CD8-positive, alpha-beta memory T cell (primary cell): ENCODE data around the gene FKBP5. TPM values are rescaled to one million over a fixed set of nuclear protein-coding genes. Genes with fewer than 3 reads are reported as not detected.

Experiments used
- CTCF ChIA-PET: fragments of 350-600 bp; sonication (Branson Sonifier 250); formaldehyde crosslinking; loops from one replicate; lab custom pipeline; 2021; ENCODE audit warnings: antibody characterized with exemption; lab: Charles Lee
- POLR2A ChIA-PET: fragments of 350-600 bp; sonication (Branson Sonifier 250); formaldehyde crosslinking; loops from one replicate; lab custom pipeline; 2021; ENCODE audit warnings: antibody characterized with exemption; lab: Charles Lee
- DNase-seq, 5 donors: peaks; one replicate each; pipeline versions ENCODE4 v3.0.0 to v3.0.0-alpha.2; 2020 to 2022; ENCODE audit warnings: mixed read lengths in 1 of 5
- H3K27ac ChIP-seq: one replicate; pipeline ENCODE4 v1.7.0; 2013; ENCODE audit warnings: low read depth, mild to moderate bottlenecking, low read length, moderate library complexity
- H3K27me3 ChIP-seq: 2 replicates; pipeline ENCODE4 v1.7.0; 2013; ENCODE audit warnings: low read length, mild to moderate bottlenecking; ENCODE audit not compliant: insufficient read depth, poor library complexity, severe bottlenecking
- H3K36me3 ChIP-seq: 2 replicates; pipeline ENCODE4 v1.7.0; 2013; ENCODE audit warnings: mild to moderate bottlenecking, low read length, moderate library complexity; ENCODE audit not compliant: insufficient read depth
- H3K4me1 ChIP-seq: 2 replicates; pipeline ENCODE4 v1.7.0; 2013; ENCODE audit warnings: mild to moderate bottlenecking, low read length, moderate library complexity; ENCODE audit not compliant: insufficient read depth
- H3K4me3 ChIP-seq: 2 replicates; pipeline ENCODE4 v1.7.0; 2013; ENCODE audit warnings: mild to moderate bottlenecking, low read length
- H3K9me3 ChIP-seq: 2 replicates; pipeline ENCODE4 v1.7.0; 2013; ENCODE audit warnings: mild to moderate bottlenecking, low read length
- H3K27ac Mint-ChIP-seq, 8 donors: one replicate each; pipeline ENCODE4 v1.8.0; 2020 to 2021; ENCODE audit warnings: mixed read lengths in 8 of 8, mild to moderate bottlenecking in 6 of 8, inconsistent platforms in 3 of 8, moderate library complexity in 3 of 8
- H3K27me3 Mint-ChIP-seq, 2 donors: one replicate each; pipeline ENCODE4 v1.8.0; 2020 to 2021; ENCODE audit warnings: mixed read lengths in 2 of 2, mild to moderate bottlenecking in 1 of 2, moderate library complexity in 1 of 2
- H3K36me3 Mint-ChIP-seq, 3 donors: one replicate each; pipeline ENCODE4 v1.8.0; 2020 to 2021; ENCODE audit warnings: mixed read lengths in 3 of 3, inconsistent platforms in 1 of 3, mild to moderate bottlenecking in 1 of 3
- H3K4me1 Mint-ChIP-seq, 3 donors: one replicate each; pipeline ENCODE4 v1.8.0; 2020 to 2021; ENCODE audit warnings: mixed read lengths in 3 of 3, inconsistent platforms in 1 of 3, mild to moderate bottlenecking in 1 of 3
- H3K4me3 Mint-ChIP-seq, 7 donors: one replicate each; pipeline ENCODE4 v1.8.0; 2020 to 2021; ENCODE audit warnings: mixed read lengths in 7 of 7, mild to moderate bottlenecking in 6 of 7, moderate library complexity in 4 of 7, inconsistent platforms in 2 of 7
- H3K9me3 Mint-ChIP-seq, 5 donors: one replicate each; pipeline ENCODE4 v1.8.0; 2020 to 2022; ENCODE audit warnings: mixed read lengths in 5 of 5, mild to moderate bottlenecking in 3 of 5, moderate library complexity in 2 of 5, inconsistent platforms in 1 of 5
- polyA plus RNA-seq: library from polyadenylated mRNA; unstranded; fragments of 300-500 nt; fragmentation: Illumina TruSeq; gene quantifications from one replicate; pipeline ENCODE4 v1.2.3, GENCODE V29; 2021
- total RNA-seq, 2 experiments: library from RNA; stranded (reverse); gene quantifications; one replicate each; pipeline ENCODE4 v1.2.3, GENCODE V29; 2021

Gene FKBP5
- total and polyA plus RNA-seq, 3 experiments from 2014 or later, result 55.7 to 192 (median 58.8) TPM

DNA sequence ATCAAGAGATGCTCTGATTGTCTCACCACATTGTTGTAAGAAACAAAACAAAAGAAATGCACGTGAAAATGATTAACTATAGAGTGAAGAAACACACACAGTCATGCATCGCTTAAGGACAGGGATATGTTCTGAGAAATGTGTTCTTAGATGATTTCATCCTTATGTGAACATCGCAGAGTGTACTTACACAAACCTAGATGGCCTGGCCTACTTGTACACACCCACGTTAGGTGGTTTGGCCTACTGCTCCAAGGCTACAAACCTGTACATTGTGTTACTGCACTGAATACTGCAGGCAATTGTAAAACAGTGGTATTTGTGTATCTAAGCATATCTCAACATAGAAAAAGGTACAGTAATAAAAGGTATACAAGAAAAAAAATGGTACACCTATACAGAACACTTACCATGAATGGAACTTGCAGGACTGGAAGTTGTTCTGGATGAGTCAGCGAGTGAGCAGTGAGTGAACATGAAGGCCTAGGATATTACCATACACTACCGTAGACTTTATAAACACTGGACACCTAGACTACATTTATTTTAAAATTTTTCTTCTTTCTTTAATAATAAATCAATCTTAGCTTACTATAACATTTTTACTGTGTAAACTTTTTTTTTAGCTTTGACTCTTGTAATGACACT is 48.6 kb downstream of the FKBP5 start:
- no peak for DNase-seq
- ChIA-PET POLR2A (interaction anchor here (0.6 kb wide), 1 partner anchor 24 kb away, joined by 3 read pairs; no protein-coding TSS in a partner anchor), CTCF (interaction anchor here (2.7 to 4.1 kb wide), 2 partner anchors 16 to 96 kb away, joined by 17 to 28 read pairs; partner anchors contain the start of gene ARMC12)
- no peaks in the 10 kb centered on the region for H3K27me3 ChIP-seq
- Mint-ChIP-seq H3K4me3 (no peak overlapping the region), H3K27ac (peak overlapping the region in 2 of 8 donors; percentile 58 to 73), H3K9me3 (no peaks in the 10 kb centered on the region), H3K27me3 (no peaks in the 10 kb centered on the region), H3K36me3 (peaks cover 0 to 75% (median 26%) of the 10 kb centered on the region in 3 donors), H3K4me1 (peaks cover 31 to 55% (median 46%) of the 10 kb centered on the region in 3 donors)
- H3K4me3 ChIP-seq, result no peak overlapping the region
- peaks cover 8% of the 10 kb centered on the region for H3K36me3 ChIP-seq
- peaks cover 32% of the 10 kb centered on the region for H3K4me1 ChIP-seq
- H3K9me3 ChIP-seq, result no peaks in the 10 kb centered on the region
- no peak overlapping the region for H3K27ac ChIP-seq

DNA sequence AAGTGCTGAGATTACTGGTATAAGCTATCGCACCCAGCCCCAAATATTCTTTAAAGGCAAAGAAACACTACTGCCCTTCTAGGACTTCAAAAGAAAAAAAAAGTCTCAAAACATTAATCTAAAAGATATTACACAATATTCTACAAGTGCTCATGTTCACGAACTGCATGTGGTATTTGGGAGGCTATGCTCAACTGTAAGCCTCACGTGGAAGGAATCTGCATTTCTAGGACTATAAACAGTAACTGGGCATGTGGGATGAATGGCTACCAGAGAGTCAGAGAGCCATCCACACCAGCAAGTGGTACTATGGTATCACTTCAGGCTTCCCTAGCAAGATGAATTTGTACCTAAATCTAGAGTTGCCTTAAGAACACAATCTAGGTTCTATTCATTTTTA is 50.0 kb downstream of the FKBP5 start:
- no peaks in the 10 kb centered on the region for H3K27me3 Mint-ChIP-seq
- H3K36me3 ChIP-seq, result peaks cover 8% of the 10 kb centered on the region
- no peak overlapping the region for H3K4me3 ChIP-seq
- CTCF ChIA-PET, result interaction anchor here (1.2 kb wide), 1 partner anchor 14 kb away, joined by 5 read pairs; no protein-coding TSS in a partner anchor
- H3K27ac Mint-ChIP-seq, result peak overlapping the region in 2 of 8 donors; percentile 29 to 45
- no peak for DNase-seq
- peaks cover 0 to 80% (median 29%) of the 10 kb centered on the region in 3 donors for H3K36me3 Mint-ChIP-seq
- no peaks in the 10 kb centered on the region for H3K27me3 ChIP-seq
- H3K4me1 Mint-ChIP-seq, result peaks cover 27 to 46% (median 39%) of the 10 kb centered on the region in 3 donors
- POLR2A ChIA-PET, result interaction anchor here (1.4 kb wide), 1 partner anchor 98 kb away, joined by 3 read pairs; no protein-coding TSS in a partner anchor
- no peak overlapping the region for H3K4me3 Mint-ChIP-seq
- no peaks in the 10 kb centered on the region for H3K9me3 ChIP-seq
- H3K4me1 ChIP-seq, result peaks cover 34% of the 10 kb centered on the region
- no peaks in the 10 kb centered on the region for H3K9me3 Mint-ChIP-seq
- no peak overlapping the region for H3K27ac ChIP-seq

DNA sequence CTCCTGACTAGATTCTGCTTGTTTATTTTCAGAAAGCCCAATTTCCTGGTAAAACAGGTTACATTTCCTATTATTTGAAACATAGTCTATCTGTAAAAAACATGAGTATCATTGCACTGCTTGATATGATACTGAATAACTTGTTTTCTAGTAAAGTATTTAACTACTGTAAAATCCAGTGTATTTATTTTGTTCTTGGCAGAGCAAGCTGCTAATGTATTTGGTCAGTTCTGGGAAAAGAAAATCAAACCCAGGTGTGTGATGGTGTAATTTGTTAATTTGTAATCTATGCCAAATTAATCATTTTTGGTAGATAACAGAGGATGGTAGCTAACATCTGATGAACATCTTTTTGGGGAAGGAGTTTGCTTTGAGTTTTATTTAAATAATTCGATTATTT is 50.8 kb downstream of the FKBP5 start:
- Histone ChIP-seq H3K36me3 (peaks cover 8% of the 10 kb centered on the region), H3K9me3 (no peaks in the 10 kb centered on the region), H3K27me3 (no peaks in the 10 kb centered on the region), H3K27ac (no peak overlapping the region), H3K4me1 (peaks cover 30% of the 10 kb centered on the region), H3K4me3 (no peak overlapping the region)
- POLR2A ChIA-PET, result interaction anchor here (1.4 kb wide), 1 partner anchor 98 kb away, joined by 3 read pairs; no protein-coding TSS in a partner anchor
- Mint-ChIP-seq H3K36me3 (peaks cover 0 to 75% (median 26%) of the 10 kb centered on the region in 3 donors), H3K9me3 (no peaks in the 10 kb centered on the region), H3K4me3 (no peak overlapping the region), H3K27me3 (no peaks in the 10 kb centered on the region), H3K4me1 (peaks cover 19 to 38% (median 31%) of the 10 kb centered on the region in 3 donors), H3K27ac (no peak overlapping the region)
- DNase-seq, result no peak
- CTCF ChIA-PET, result interaction anchor here (0.6 to 2.2 kb wide), 4 partner anchors 14 to 115 kb away, joined by 3 to 15 read pairs (median 4); partner anchors contain the start of gene ARMC12

DNA sequence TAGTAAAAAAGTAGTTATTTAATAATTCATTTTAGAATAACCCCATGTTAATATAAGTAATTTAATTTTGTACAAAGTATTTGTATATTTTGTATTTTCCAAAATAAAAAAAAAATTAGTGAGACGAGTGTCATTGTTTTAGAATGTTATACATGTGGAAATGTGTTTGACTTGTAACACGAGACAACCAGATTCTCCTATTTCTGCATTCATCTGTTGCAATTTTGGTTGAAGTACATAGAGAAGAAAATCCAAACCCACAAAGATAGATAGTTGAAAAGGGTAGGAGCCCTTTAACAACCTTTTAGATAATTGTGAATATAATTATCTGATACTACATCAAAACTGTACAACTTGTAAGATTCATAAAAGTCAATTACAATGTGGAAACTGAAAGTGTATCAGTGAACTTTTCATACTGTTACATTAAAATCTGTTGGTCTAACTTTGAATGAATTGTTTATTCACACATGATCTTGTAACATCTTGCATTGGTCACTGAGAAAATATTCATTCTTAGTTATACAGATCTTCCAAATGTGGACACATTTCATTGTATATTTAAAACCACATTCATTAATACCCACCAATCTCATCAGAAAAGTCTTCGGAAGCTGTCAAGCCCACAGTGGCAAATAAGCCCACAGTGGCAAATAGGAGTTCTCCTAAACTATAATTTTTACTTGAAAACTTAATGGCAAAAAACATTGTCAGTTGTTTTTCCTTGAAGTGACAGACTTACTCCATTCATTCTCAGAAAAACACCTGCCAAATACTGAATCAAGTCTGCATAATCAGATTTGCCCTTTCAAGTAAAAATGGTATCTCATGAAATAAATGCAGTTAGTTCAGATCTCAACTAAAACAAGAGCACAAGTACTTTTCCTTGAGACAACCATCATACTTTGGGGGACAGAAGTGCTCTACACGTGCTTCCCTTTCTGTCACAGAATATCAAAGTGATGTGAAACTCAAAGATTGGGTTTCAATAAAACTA is 52.8 kb downstream of the FKBP5 start:
- Histone ChIP-seq H3K27me3 (no peaks in the 10 kb centered on the region), H3K9me3 (no peaks in the 10 kb centered on the region), H3K4me3 (no peak overlapping the region), H3K27ac (no peak overlapping the region), H3K36me3 (peaks cover 8% of the 10 kb centered on the region), H3K4me1 (peaks cover 25% of the 10 kb centered on the region)
- ChIA-PET POLR2A (no interaction called here), CTCF (interaction anchor here (1.2 to 2.2 kb wide), 2 partner anchors 96 to 101 kb away, joined by 3 to 15 read pairs; partner anchors contain the start of gene ARMC12)
- Mint-ChIP-seq H3K9me3 (no peaks in the 10 kb centered on the region), H3K27me3 (no peaks in the 10 kb centered on the region), H3K4me1 (peaks cover 14 to 32% (median 30%) of the 10 kb centered on the region in 3 donors), H3K27ac (peak overlapping the region in 5 of 8 donors; percentile 18 to 63 (median 58)), H3K4me3 (no peak overlapping the region), H3K36me3 (peaks cover 0 to 73% (median 22%) of the 10 kb centered on the region in 3 donors)
- DNase-seq, result no peak

DNA sequence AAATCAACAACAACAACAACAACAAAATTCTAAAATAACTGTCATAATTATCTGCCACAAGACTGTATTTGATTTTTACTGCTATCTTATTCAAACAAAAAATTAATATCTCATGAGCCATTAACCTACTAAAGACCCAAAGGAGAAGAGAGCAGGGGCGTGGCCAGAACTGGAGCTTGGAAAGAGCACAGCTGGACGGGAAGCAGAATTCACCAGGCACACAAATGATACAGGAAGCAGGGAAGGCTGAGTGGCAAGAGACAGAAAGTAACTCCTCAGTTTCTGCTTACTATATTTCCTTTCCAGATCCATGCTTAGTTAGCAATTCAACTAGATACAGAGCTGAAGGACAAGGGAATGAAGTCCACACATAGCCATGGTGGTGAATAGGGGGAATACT is 54.4 kb downstream of the FKBP5 start:
- peak overlapping the region; percentile 8 to 72 (median 38) for H3K27ac Mint-ChIP-seq
- Histone ChIP-seq H3K9me3 (no peaks in the 10 kb centered on the region), H3K4me1 (peaks cover 25% of the 10 kb centered on the region), H3K27me3 (no peaks in the 10 kb centered on the region), H3K36me3 (peaks cover 7% of the 10 kb centered on the region), H3K27ac (no peak overlapping the region), H3K4me3 (no peak overlapping the region)
- H3K27me3 Mint-ChIP-seq, result no peaks in the 10 kb centered on the region
- ChIA-PET POLR2A (no interaction called here), CTCF (interaction anchor here (1.0 to 3.5 kb wide), 2 partner anchors 10 to 102 kb away, joined by 3 to 13 read pairs; partner anchors contain the start of gene ARMC12)
- DNase-seq, result no peak
- peaks cover 14 to 30% (median 22%) of the 10 kb centered on the region in 3 donors for H3K4me1 Mint-ChIP-seq
- H3K9me3 Mint-ChIP-seq, result no peaks in the 10 kb centered on the region
- peaks cover 0 to 72% (median 23%) of the 10 kb centered on the region in 3 donors for H3K36me3 Mint-ChIP-seq
- H3K4me3 Mint-ChIP-seq, result no peak overlapping the region

DNA sequence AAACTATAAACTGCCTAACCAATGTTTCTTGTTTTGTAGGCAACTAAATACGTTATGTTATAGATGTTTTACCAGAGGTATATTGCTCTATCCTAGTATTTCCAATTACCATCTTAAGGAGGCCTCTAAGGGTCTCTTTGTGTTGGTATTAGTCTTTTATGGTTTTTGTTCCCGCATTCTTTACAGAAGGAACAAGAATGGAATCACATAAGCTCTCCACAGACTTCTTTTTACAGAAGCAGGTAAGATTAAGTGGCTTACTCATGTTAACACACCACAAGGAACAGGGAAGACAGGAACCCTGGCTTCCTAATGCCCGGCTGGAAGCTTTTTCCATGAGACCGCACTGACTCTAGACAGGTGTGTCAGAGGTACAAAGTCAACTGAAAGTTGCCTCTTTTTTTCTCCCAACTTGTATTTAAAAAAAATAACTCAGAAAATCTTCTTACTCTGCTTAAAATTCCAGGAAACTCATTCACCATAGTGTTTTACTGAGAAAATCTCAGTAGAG is 55.1 kb downstream of the FKBP5 start:
- Mint-ChIP-seq H3K36me3 (peaks cover 0 to 74% (median 23%) of the 10 kb centered on the region in 3 donors), H3K4me3 (no peak overlapping the region), H3K9me3 (no peaks in the 10 kb centered on the region), H3K27me3 (no peaks in the 10 kb centered on the region), H3K27ac (peak overlapping the region in 5 of 8 donors; percentile 8 to 72 (median 26)), H3K4me1 (peaks cover 15 to 27% (median 21%) of the 10 kb centered on the region in 3 donors)
- POLR2A ChIA-PET, result no interaction called here
- Histone ChIP-seq H3K27me3 (no peaks in the 10 kb centered on the region), H3K36me3 (peaks cover 7% of the 10 kb centered on the region), H3K4me3 (no peak overlapping the region), H3K4me1 (peaks cover 23% of the 10 kb centered on the region), H3K27ac (no peak overlapping the region), H3K9me3 (no peaks in the 10 kb centered on the region)
- CTCF ChIA-PET, result interaction anchor here (1.0 to 3.5 kb wide), 3 partner anchors 10 to 103 kb away, joined by 3 to 13 read pairs (median 4); partner anchors contain the start of gene ARMC12
- DNase-seq, result no peak

DNA sequence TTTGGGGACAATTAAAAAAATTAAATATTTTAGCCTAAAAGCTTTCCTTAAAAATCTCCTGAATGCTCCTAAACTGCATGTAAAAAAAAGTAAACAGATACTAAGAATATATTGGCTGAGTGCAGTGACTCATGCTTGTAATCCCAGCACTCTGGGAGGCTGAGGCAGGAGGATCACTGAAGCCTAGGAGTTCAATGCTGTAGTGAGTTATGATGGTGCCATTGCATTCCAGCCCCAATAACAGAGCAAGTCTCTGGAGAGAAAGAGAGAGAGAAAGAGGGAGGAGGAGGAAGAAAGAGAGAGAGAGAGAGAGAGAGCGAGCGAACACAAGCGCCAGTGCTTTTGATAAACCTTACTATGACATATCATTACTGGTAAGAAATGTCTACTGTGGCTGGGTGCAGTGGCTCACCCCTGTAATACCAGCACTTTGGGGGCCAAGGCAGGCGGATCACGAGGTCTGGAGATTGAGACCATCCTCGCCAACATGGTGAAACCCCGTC is 58.8 kb downstream of the FKBP5 start:
- Mint-ChIP-seq H3K27me3 (no peaks in the 10 kb centered on the region), H3K4me3 (no peak overlapping the region), H3K36me3 (peaks cover 0 to 54% (median 13%) of the 10 kb centered on the region in 3 donors), H3K9me3 (no peaks in the 10 kb centered on the region), H3K27ac (peak overlapping the region in 3 of 8 donors; percentile 13 to 70 (median 69)), H3K4me1 (peaks cover 10 to 24% (median 14%) of the 10 kb centered on the region in 3 donors)
- POLR2A ChIA-PET, result no interaction called here
- Histone ChIP-seq H3K4me1 (peaks cover 11% of the 10 kb centered on the region), H3K4me3 (no peak overlapping the region), H3K36me3 (peaks cover 7% of the 10 kb centered on the region), H3K27ac (no peak overlapping the region), H3K27me3 (no peaks in the 10 kb centered on the region), H3K9me3 (no peaks in the 10 kb centered on the region)
- CTCF ChIA-PET, result interaction anchor here (1.6 to 3.3 kb wide), 2 partner anchors 46 to 107 kb away, joined by 4 to 14 read pairs; partner anchors contain the start of gene ARMC12
- DNase-seq, result no peak
